ENCODE results near the gene TMEM222.
"Not testable (repeated sequence)": the region's sequence is repeated elsewhere in the genome, so short reads cannot be mapped to it uniquely, and the experiment has no call there.

The TMEM222 gene
- 51.6 to 52.8 reads per million in 2 experiments for total RNA-seq

- DNase-seq (ENCODE audit: low read depth) = peak; percentile 95
Measured at GRCh38 chr1:27321813-27322568, at the start of gene TMEM222. Gene TMEM222 (plus strand): TSS chr1:27322163. CDS start chr1:27322198, 35 bp downstream.

GRCh38 chr1:27274204-27274603 is 47.8 kb upstream of the TMEM222 start:
- no peak for DNase-seq (ENCODE audit: low read depth)

GRCh38 chr1:27275696-27276095 is 46.3 kb upstream of the TMEM222 start:
- no peak for DNase-seq (ENCODE audit: low read depth)

GRCh38 chr1:27284425-27285273 is 37.3 kb upstream of the TMEM222 start:
- peak; percentile 81 for DNase-seq (ENCODE audit: low read depth)

GRCh38 chr1:27285274-27285660 is 36.7 kb upstream of the TMEM222 start:
- DNase-seq (ENCODE audit: low read depth) = no peak

GRCh38 chr1:27285821-27286220 is 36.1 kb upstream of the TMEM222 start:
- DNase-seq (ENCODE audit: low read depth) = not testable (repeated sequence)

- DNase-seq (ENCODE audit: low read depth) = not testable (repeated sequence)
Measured at GRCh38 chr1:27289125-27289524, 32.8 kb upstream of the TMEM222 start.

GRCh38 chr1:27290581-27290980 is 31.4 kb upstream of the TMEM222 start:
- DNase-seq (ENCODE audit: low read depth) = no peak

- DNase-seq (ENCODE audit: low read depth) = no peak
Measured at GRCh38 chr1:27292106-27292505, 29.9 kb upstream of the TMEM222 start.

GRCh38 chr1:27293915-27294314 is 28.0 kb upstream of the TMEM222 start:
- no peak for DNase-seq (ENCODE audit: low read depth)

- peak; percentile 55 for DNase-seq (ENCODE audit: low read depth)
Measured at GRCh38 chr1:27296773-27297291, 25.1 kb upstream of the TMEM222 start.

- DNase-seq (ENCODE audit: low read depth) = no peak
Measured at GRCh38 chr1:27297903-27298302, 24.1 kb upstream of the TMEM222 start.

GRCh38 chr1:27298632-27299384 is 23.2 kb upstream of the TMEM222 start:
- DNase-seq (ENCODE audit: low read depth) = no peak

GRCh38 chr1:27299385-27300271 is 22.3 kb upstream of the TMEM222 start:
- no peak for DNase-seq (ENCODE audit: low read depth)

- DNase-seq (ENCODE audit: low read depth) = peak; percentile 68
Measured at GRCh38 chr1:27300341-27301051, 21.5 kb upstream of the TMEM222 start.

GRCh38 chr1:27301052-27301422 is 20.9 kb upstream of the TMEM222 start:
- no peak for DNase-seq (ENCODE audit: low read depth)

GRCh38 chr1:27301582-27302199 is 20.3 kb upstream of the TMEM222 start:
- DNase-seq (ENCODE audit: low read depth) = no peak

- DNase-seq (ENCODE audit: low read depth) = no peak
Measured at GRCh38 chr1:27302612-27303011, 19.4 kb upstream of the TMEM222 start.

- DNase-seq (ENCODE audit: low read depth) = no peak
Measured at GRCh38 chr1:27303509-27303908, 18.5 kb upstream of the TMEM222 start.

- DNase-seq (ENCODE audit: low read depth) = no peak
Measured at GRCh38 chr1:27306071-27306470, 15.9 kb upstream of the TMEM222 start.

All from T follicular helper cell (primary cell).